Smooth muscle cell of the brain vasculature (primary cell): ENCODE measurements around the gene CEP83.
"Not testable (repeated sequence)": the region's sequence is repeated elsewhere in the genome, so short reads cannot be mapped to it uniquely, and the experiment has no call there.

Experiments used
- DNase-seq: peaks from one replicate; pipeline ENCODE4 v3.0.0-alpha.2; 2012; ENCODE audit warnings: low read depth, low spot score

CEP83 gene

GRCh38 chr12:94379479-94380113 lies 80.1 kb downstream of the CEP83 start:
- DNase-seq: no peak

- no peak for DNase-seq
These were observed 82.1 kb downstream of the CEP83 start for GRCh38 chr12:94377599-94377998.

GRCh38 chr12:94374124-94374523 lies 85.5 kb downstream of the CEP83 start:
- no peak for DNase-seq

- DNase-seq: no peak
These were observed 87.2 kb downstream of the CEP83 start for GRCh38 chr12:94372461-94372860.

- DNase-seq: no peak
These were observed 97.0 kb downstream of the CEP83 start for GRCh38 chr12:94362653-94363052.

GRCh38 chr12:94359761-94360160 lies 99.9 kb downstream of the CEP83 start:
- DNase-seq: no peak

GRCh38 chr12:94353130-94353529 lies 106.5 kb downstream of the CEP83 start:
- DNase-seq: no peak

- no peak for DNase-seq
These were observed 119.1 kb downstream of the CEP83 start for GRCh38 chr12:94340573-94340972.

- no peak for DNase-seq
These were observed 121.5 kb downstream of the CEP83 start for GRCh38 chr12:94338006-94338794.

GRCh38 chr12:94336211-94336925 lies 123.3 kb downstream of the CEP83 start:
- DNase-seq: no peak

- DNase-seq: no peak
These were observed 126.3 kb downstream of the CEP83 start for GRCh38 chr12:94333396-94333795.

- DNase-seq: no peak
These were observed 130.3 kb downstream of the CEP83 start for GRCh38 chr12:94329366-94329765.

- no peak for DNase-seq
These were observed 131.9 kb downstream of the CEP83 start for GRCh38 chr12:94327809-94328208.

- no peak for DNase-seq
These were observed 132.9 kb downstream of the CEP83 start for GRCh38 chr12:94326727-94327126.

GRCh38 chr12:94326234-94326633 lies 133.4 kb downstream of the CEP83 start:
- DNase-seq: no peak

GRCh38 chr12:94322346-94322745 lies 137.3 kb downstream of the CEP83 start:
- DNase-seq: no peak

GRCh38 chr12:94320109-94320508 lies 139.6 kb downstream of the CEP83 start:
- no peak for DNase-seq

- DNase-seq: no peak
These were observed 141.5 kb downstream of the CEP83 start for GRCh38 chr12:94318181-94318580.

GRCh38 chr12:94316600-94316999 lies 143.1 kb downstream of the CEP83 start:
- not testable (repeated sequence) for DNase-seq

- no peak for DNase-seq
These were observed 147.3 kb downstream of the CEP83 start for GRCh38 chr12:94312378-94312777.

GRCh38 chr12:94309373-94309772 lies 150.3 kb downstream of the CEP83 start:
- no peak for DNase-seq

GRCh38 chr12:94308612-94309011 lies 151.1 kb downstream of the CEP83 start:
- peak; percentile 41 for DNase-seq
